MCF 10A (cell line): ENCODE data around the gene POLR2C. TPM values are rescaled to one million over a fixed set of nuclear protein-coding genes. Genes with fewer than 3 reads are reported as not detected.

ENCODE experiments used
- BruUV-seq: library from RNA; stranded (reverse); fragments of 400-500 nt; replicated peaks from 2 replicates; lab custom pipeline; 2021; lab: Mats Ljungman, UMichigan
- CTCF ChIA-PET: fragments of 300-600 bp; sonication (Branson Sonifier 250); formaldehyde crosslinking; extraction: SDS; loops from one replicate; lab custom pipeline; 2021; ENCODE audit warnings: antibody characterized with exemption, inconsistent platforms; lab: Yijun Ruan, JAX
- POLR2A ChIA-PET: fragments of 300-600, 350-650 bp; sonication (Branson Sonifier 250); formaldehyde crosslinking; extraction: SDS; loops from one replicate; lab custom pipeline; 2020; ENCODE audit warnings: antibody characterized with exemption, inconsistent platforms; lab: Yijun Ruan, JAX
- DNase-seq: peaks from one replicate; pipeline ENCODE4 v3.0.0-alpha.2; 2018; ENCODE audit not compliant: unreplicated experiment
- H3K27ac Mint-ChIP-seq: one replicate; pipeline ENCODE4 v1.8.0; 2022; ENCODE audit warnings: mild to moderate bottlenecking, low read depth, mixed read lengths; ENCODE audit not compliant: unreplicated experiment
- H3K27me3 Mint-ChIP-seq: one replicate; pipeline ENCODE4 v1.8.0; 2022; ENCODE audit warnings: mixed read lengths; ENCODE audit not compliant: insufficient read depth, unreplicated experiment
- H3K36me3 Mint-ChIP-seq: one replicate; pipeline ENCODE4 v1.8.0; 2022; ENCODE audit warnings: mild to moderate bottlenecking, moderate library complexity, mixed read lengths; ENCODE audit not compliant: insufficient read depth, unreplicated experiment
- H3K4me1 Mint-ChIP-seq: one replicate; pipeline ENCODE4 v1.8.0; 2022; ENCODE audit warnings: mixed read lengths; ENCODE audit not compliant: insufficient read depth, unreplicated experiment
- H3K4me3 Mint-ChIP-seq: one replicate; pipeline ENCODE4 v1.8.0; 2022; ENCODE audit warnings: mild to moderate bottlenecking, moderate library complexity, mixed read lengths; ENCODE audit not compliant: unreplicated experiment
- H3K9me3 Mint-ChIP-seq: one replicate; pipeline ENCODE4 v1.8.0; 2022; ENCODE audit warnings: mixed read lengths; ENCODE audit not compliant: unreplicated experiment
- intact Hi-C: fragments of 100-400 bp; cut with micrococcal nuclease; formaldehyde crosslinking; loops from 2 replicates; pipeline ENCODE4 v1.14.1; 2022
- total RNA-seq: library from RNA; stranded (reverse); gene quantifications from 2 replicates; pipeline ENCODE4 v1.2.3, GENCODE V29; 2022
- TF ChIP-seq, protein P1 (sequence below): fragments of 200-600 bp; IDR thresholded peaks from one replicate; pipeline ENCODE4 v1.8.0; 2022; ENCODE audit warnings: antibody characterized with exemption, mild to moderate bottlenecking; ENCODE audit not compliant: unreplicated experiment

Gene POLR2C
- total RNA-seq, 1 experiment from 2014 or later = 44.8 TPM

DNA sequence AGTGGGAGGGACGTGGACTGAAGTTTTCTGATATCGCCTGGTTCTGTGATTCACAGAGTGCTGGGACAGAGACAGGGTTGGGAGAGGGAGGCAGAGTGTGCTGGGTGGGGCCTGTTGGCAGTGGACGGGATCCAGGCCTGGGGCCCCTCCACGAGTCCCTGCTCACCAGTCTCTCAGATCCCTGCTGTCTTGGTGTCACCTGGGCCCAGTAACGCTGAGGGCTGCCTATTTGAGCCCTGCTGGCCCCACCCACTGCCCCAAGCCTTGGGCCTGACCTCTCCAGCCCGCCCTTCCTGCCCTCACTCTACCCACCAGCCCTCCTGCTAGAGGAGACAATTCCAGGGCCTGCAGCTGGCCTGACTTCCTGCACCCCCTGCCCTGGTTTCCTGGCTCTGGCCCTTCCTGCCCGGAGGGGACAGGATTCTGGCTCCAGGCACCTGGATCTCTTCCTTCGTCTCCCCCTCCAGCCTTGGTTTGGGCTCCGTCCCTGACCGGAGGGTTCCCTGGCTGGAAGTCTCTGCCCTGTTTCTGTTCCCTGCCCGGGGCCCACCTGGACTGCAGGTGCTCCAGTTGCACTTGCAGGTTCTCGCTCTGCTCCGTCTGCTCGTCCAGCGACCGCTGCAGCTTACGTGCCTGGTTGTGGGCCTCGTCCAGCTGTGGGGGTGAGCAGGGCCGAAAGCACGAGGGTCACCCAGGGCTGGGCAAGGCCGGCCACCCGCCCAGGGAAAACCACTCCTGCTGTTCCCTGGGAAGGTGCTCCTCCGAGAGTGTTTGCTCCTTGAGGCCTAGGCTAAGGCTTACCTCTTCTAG, 52.5 kb downstream of the POLR2C start:
- Mint-ChIP-seq H3K4me1 (no peaks in the 10 kb centered on the region), H3K9me3 (no peaks in the 10 kb centered on the region), H3K27me3 (no peaks in the 10 kb centered on the region), H3K27ac (no peak overlapping the region), H3K36me3 (peaks cover 14% of the 10 kb centered on the region), H3K4me3 (no peak overlapping the region)
- no TSS peak for BruUV-seq
- POLR2A ChIA-PET = no interaction called here
- intact Hi-C loops = no loop called here
- CTCF ChIA-PET = interaction anchor here (0.8 to 1.2 kb wide), 2 partner anchors 53 to 96 kb away, joined by 3 to 5 read pairs; no protein-coding TSS in a partner anchor
- TF ChIP-seq, protein P1, sequence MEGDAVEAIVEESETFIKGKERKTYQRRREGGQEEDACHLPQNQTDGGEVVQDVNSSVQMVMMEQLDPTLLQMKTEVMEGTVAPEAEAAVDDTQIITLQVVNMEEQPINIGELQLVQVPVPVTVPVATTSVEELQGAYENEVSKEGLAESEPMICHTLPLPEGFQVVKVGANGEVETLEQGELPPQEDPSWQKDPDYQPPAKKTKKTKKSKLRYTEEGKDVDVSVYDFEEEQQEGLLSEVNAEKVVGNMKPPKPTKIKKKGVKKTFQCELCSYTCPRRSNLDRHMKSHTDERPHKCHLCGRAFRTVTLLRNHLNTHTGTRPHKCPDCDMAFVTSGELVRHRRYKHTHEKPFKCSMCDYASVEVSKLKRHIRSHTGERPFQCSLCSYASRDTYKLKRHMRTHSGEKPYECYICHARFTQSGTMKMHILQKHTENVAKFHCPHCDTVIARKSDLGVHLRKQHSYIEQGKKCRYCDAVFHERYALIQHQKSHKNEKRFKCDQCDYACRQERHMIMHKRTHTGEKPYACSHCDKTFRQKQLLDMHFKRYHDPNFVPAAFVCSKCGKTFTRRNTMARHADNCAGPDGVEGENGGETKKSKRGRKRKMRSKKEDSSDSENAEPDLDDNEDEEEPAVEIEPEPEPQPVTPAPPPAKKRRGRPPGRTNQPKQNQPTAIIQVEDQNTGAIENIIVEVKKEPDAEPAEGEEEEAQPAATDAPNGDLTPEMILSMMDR = no peak
- DNase-seq = no peak

DNA sequence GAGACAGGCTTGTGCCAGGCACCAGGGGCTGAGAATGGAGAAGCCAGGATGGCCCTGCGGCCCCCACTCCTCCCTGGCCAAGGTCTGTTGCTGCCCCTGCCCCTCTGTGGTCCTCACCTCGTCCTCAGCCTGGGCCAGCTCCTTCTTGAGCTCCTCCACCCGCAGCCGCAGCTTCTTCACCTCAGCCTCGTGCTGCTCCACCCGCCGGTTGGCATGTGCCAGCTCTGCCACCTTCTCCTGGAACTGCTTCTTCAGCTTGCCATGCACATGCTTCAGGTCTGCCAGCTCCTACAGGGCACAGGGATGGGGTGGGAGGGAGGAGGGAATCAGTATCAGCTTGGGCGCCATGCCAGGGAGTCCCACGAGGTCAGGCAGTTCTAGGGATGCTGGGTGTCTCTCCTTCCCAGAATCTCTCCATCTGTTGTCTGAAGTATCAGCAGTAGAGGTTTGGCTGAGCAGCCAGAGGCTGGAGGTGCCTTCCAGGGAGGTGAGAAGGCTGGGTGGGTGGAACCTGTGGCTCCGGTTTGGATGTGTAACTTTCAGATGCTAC, 53.8 kb downstream of the POLR2C start:
- Mint-ChIP-seq H3K4me3 (no peak overlapping the region), H3K27ac (no peak overlapping the region), H3K27me3 (no peaks in the 10 kb centered on the region), H3K9me3 (no peaks in the 10 kb centered on the region), H3K36me3 (peaks cover 14% of the 10 kb centered on the region), H3K4me1 (no peaks in the 10 kb centered on the region)
- BruUV-seq = no TSS peak
- DNase-seq = no peak
- ChIA-PET POLR2A (no interaction called here), CTCF (interaction anchor here (0.6 to 8.3 kb wide), 3 partner anchors 96 to 562 kb away, joined by 3 to 129 read pairs (median 4); no protein-coding TSS in a partner anchor)
- TF ChIP-seq, protein P1 = no peak
- intact Hi-C loops = no loop called here

DNA sequence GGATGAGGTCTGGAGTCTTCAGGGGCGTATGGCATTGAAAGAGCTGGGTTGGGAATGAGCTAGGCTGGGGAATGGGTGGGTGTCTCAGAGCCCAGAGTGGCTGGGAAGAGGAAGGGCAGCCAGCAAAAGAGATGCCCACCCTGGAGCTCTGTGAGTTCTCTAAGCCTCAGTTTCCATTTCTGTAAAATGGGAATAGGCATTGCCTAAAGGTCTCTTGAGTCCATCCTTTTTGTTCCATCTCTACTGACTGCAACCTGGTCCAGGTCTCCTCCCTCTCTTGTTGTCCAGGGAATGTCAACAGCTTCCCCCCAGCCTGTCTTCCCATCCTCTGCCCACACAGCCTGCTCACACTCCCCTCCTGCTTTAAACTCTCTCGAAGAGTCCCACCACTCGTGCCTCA, 54.3 kb downstream of the POLR2C start:
- TF ChIP-seq, protein P1 = no peak
- no peaks in the 10 kb centered on the region for H3K9me3 Mint-ChIP-seq
- CTCF ChIA-PET = interaction anchor here (0.6 to 8.3 kb wide), 4 partner anchors 8 to 563 kb away, joined by 3 to 129 read pairs (median 4); no protein-coding TSS in a partner anchor
- intact Hi-C loops = no loop called here
- H3K4me3 Mint-ChIP-seq = no peak overlapping the region
- no peaks in the 10 kb centered on the region for H3K27me3 Mint-ChIP-seq
- H3K27ac Mint-ChIP-seq = no peak overlapping the region
- DNase-seq = no peak
- no TSS peak for BruUV-seq
- H3K36me3 Mint-ChIP-seq = peaks cover 14% of the 10 kb centered on the region
- H3K4me1 Mint-ChIP-seq = no peaks in the 10 kb centered on the region
- POLR2A ChIA-PET = no interaction called here
